ENCODE results near the gene TSSC4.

DNA sequence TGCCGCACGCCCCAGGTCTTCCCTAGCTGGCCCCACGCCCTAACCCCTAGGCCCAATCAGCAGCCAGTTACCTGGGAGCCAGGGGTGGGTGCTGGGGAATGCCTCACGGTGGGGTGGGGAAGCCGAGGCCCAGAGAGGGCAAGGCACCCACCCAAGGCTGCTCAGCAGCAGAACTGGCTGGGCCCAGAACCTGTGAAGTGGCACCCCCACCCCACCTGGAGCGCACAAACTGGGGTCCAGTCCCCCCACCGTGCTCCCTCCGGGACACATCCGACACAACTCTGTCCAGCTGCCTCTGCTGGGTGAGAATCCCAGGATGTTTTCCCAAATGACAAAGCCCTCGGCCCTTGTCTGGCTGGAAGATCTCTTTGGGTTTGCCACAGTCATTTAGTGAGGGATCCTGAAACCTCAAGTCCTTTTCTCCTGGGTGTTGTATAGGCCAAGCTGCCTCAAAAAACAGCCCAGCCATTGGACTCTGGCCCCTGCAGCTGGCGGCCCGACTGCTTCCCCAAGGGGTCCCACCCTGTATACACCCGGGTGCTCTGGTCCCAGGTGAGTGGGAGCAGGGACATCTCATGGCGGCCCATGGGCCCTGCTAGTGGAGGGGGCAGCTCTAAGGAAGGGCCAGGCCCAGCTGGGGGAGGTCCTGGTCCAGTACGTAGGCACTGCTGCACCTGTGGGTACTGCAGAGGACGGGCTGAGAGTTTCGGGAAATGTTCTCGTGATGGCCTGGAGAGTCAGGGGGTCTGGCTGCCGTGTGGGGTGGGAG, 20.9 kb downstream of the TSSC4 start:
- no peak for TF ChIP-seq CTCF (IDR thresholded peaks at IDR 0.05)
- TF ChIP-seq POLR2A (IDR thresholded peaks at IDR 0.05) = no peak

All from uterus (tissue), 2 donors.